Cardiac fibroblast (primary cell): ENCODE measurements around the gene CALCOCO1.

Source experiments
- DNase-seq, 2 donors: peaks; one replicate each; pipeline versions ENCODE4 v3.0.0 to v3.0.0-alpha.2; 2010; ENCODE audit warnings: low read depth in 2 of 2
- H3K4me3 ChIP-seq, 2 donors: replicated peaks in 1 of 2; 1 replicate in 1 of 2; 2 replicates in 1 of 2; pipeline ENCODE4 v1.5.1; 2011; ENCODE audit warnings: low read depth in 2 of 2, low read length in 2 of 2, mild to moderate bottlenecking in 2 of 2, moderate library complexity in 1 of 2
- TF ChIP-seq, protein P1 (sequence below): IDR thresholded peaks from one replicate; pipeline ENCODE4 v1.5.1; 2011; ENCODE audit warnings: low read depth, mild to moderate bottlenecking, low read length, inconsistent platforms

The CALCOCO1 gene

DNA sequence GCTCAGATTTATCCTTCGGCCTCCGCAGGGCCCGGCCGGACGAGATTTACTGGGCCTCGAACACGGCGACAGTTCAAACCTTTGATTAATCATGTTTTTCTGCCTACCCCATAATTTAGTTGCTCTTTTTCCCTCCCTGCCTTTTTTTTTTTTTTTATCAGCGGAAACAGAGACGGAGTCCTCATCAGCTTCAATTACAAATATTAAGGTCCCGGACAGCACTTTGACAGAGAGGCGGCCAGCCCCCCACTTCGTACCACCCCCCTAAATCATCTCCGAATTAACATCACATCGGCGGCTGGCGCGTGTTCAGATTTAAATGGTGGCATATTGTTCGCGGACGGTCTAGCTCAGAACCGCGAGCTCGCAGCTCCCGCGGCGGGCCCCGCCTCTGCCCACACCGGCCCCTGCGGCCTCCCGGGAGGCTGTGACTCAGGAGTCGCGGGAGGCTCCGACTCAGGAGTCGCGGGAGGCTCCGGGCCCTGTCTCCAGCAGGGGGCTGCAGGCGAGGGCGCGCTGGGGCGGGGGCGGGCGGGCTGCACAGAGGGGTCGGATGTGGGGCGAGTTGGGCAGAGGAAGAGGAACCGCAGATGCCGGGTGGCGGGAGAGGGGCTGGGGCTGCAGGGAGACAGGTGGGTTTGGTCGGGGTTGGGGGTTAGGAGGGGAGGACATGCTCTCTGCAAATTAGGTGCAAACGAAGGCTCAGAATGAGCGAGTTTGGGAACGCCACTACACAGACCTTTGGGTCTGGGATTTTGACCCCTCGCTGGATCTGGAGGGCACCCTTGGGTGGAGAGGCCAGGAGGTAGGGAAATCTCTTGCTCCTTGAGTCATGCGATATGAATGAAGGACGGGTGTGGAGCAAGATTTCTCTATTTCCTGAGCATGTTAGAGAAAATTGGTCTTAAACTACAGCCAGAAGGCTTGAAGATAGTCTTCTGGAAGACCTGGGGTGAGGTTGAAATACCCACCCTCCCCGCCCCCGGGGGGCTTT is 31.8 kb downstream of the CALCOCO1 start:
- DNase-seq: peak; percentile 52 to 77
- TF ChIP-seq, protein P1, sequence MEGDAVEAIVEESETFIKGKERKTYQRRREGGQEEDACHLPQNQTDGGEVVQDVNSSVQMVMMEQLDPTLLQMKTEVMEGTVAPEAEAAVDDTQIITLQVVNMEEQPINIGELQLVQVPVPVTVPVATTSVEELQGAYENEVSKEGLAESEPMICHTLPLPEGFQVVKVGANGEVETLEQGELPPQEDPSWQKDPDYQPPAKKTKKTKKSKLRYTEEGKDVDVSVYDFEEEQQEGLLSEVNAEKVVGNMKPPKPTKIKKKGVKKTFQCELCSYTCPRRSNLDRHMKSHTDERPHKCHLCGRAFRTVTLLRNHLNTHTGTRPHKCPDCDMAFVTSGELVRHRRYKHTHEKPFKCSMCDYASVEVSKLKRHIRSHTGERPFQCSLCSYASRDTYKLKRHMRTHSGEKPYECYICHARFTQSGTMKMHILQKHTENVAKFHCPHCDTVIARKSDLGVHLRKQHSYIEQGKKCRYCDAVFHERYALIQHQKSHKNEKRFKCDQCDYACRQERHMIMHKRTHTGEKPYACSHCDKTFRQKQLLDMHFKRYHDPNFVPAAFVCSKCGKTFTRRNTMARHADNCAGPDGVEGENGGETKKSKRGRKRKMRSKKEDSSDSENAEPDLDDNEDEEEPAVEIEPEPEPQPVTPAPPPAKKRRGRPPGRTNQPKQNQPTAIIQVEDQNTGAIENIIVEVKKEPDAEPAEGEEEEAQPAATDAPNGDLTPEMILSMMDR: peak; percentile 18
- peak overlapping the region; percentile 21 to 28 for H3K4me3 ChIP-seq

DNA sequence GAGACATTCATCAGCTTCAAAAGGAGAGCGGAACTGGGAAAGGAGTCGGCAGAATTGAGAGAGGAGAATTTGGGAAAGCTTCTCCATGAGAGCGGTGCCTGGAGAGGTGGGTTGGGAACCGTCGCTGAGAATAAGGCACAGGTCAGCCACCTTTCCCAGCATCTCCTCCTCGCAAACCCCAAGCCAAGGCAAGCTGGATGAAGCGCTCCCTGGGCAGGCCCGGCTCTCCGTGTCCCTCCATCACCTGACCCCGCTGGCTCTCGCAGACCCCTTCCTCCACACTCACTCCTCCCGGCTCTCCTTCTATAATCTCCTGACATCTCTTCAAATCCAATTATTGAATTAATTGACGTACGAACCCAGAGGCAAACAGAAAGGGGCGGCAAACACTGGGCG is 32.5 kb downstream of the CALCOCO1 start:
- no peak overlapping the region for H3K4me3 ChIP-seq
- TF ChIP-seq, protein P1: no peak
- DNase-seq: no peak

DNA sequence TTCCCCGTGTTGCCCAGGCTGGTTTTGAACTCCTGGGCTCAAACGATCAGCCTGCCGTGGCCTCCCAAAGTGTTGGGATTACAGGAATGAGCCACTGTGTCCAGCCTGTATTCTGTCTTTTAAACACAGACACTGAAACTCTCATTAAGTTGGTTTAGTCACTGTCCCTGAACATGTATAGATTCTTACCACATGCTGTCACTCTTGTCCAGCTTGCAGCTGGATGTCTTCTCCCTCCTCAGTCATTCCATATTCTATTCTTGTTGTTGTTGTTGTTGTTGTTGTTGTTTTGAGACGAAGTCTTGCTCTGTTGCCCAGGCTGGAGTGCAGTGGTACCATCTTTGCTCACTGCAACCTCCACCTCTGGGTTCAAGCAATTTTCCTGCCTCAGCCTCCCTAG is 39.1 kb downstream of the CALCOCO1 start:
- H3K4me3 ChIP-seq: no peak overlapping the region
- TF ChIP-seq, protein P1: no peak
- DNase-seq: no peak

DNA sequence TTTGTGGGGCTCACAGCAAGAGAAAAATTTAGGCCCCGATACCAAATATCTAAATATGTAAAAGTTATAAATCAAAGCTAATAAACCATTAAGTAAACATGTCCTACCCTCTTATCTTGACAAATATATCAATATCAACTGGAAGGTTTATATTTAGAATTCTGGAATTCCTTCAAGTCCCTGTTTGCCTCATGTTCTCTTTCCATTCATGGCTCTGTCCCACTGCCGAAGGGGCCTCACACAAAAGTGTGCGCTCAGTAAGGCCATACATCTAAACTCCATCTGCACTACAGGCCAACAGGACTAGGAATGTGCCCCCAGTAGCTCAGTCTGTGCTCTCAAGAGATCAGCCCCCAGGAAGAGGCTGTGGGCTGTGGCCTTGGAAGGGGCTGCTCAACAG is 40.8 kb downstream of the CALCOCO1 start:
- TF ChIP-seq, protein P1: no peak
- no peak overlapping the region for H3K4me3 ChIP-seq
- DNase-seq: no peak

DNA sequence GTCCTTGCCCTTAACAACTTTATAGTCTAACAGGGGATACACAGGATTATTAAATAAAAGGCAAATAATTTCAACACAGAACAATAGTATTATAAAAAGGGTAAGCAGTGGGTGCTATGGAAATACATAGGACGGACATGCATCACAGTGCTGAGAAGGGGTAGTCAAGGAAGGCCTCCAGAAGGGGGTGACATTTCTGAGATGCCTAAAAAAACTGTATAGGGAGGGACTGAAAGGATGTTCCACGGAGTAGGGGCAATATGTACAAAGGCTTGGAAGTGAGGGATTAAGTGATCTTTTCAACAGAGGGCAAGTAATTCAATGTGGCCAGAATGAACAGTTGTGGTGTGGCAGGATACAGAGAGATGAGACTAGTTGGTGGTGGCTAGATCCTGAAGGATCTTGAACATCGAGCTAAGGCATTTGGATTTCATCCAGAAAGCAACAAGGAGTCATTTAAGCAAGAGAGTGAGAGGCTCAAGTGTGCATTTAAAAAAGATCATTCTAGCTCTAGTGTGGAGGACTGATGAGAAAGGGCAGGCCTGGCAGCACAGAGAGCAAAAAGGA is 42.5 kb downstream of the CALCOCO1 start:
- TF ChIP-seq, protein P1: no peak
- DNase-seq: no peak
- no peak overlapping the region for H3K4me3 ChIP-seq

DNA sequence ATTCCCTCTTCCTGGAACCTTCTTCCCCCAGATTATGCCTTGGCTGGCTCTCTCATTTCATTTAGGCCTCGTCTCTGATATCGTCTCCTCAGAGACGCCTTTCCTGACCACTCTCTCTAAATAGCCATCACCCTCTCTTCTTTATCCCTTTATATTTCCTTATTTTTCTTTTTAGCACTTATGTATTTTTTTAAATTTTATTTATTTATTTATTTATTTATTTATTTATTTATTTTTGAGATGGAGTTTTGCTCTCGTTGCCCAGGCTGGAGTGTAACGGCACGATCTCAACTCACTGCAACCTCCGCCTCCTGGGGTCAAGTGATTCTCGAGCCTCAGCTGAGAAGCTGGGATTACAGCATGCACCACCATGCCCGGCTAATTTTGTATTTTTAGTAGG is 43.3 kb downstream of the CALCOCO1 start:
- no peak overlapping the region for H3K4me3 ChIP-seq
- TF ChIP-seq, protein P1: no peak

More for the DNA sequence above, 43.3 kb downstream of the CALCOCO1 start:
- DNase-seq: no peak
